GM12874 (cell line): ENCODE measurements around the gene EPHA6.

Experiments
- TF ChIP-seq, protein P1 (sequence below): IDR thresholded peaks from 2 replicates; pipeline ENCODE4 v1.5.1; 2011; ENCODE audit warnings: low read depth, mild to moderate bottlenecking, control low read depth, low read length, moderate library complexity; ENCODE audit not compliant: insufficient read depth

The EPHA6 gene

DNA sequence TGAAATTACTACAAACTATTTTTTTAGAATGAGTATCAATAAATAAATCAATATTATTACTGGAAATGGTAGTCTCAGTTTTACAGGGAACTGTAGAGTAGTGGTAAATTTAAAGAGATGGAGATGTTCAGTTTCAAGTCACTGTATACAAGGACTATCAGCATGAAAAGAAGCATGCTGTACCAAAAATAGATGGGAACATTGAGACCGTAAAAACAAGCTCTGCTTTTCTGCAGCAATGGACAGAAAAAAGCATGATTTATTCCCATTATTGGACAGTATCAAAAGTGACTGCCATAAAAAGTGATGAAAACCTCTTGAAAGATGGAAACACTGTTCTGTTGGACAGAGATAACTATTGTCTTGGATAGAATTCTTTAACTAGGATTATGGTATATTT, 187.2 kb downstream of the EPHA6 start:
- TF ChIP-seq, protein P1, sequence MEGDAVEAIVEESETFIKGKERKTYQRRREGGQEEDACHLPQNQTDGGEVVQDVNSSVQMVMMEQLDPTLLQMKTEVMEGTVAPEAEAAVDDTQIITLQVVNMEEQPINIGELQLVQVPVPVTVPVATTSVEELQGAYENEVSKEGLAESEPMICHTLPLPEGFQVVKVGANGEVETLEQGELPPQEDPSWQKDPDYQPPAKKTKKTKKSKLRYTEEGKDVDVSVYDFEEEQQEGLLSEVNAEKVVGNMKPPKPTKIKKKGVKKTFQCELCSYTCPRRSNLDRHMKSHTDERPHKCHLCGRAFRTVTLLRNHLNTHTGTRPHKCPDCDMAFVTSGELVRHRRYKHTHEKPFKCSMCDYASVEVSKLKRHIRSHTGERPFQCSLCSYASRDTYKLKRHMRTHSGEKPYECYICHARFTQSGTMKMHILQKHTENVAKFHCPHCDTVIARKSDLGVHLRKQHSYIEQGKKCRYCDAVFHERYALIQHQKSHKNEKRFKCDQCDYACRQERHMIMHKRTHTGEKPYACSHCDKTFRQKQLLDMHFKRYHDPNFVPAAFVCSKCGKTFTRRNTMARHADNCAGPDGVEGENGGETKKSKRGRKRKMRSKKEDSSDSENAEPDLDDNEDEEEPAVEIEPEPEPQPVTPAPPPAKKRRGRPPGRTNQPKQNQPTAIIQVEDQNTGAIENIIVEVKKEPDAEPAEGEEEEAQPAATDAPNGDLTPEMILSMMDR = no peak

DNA sequence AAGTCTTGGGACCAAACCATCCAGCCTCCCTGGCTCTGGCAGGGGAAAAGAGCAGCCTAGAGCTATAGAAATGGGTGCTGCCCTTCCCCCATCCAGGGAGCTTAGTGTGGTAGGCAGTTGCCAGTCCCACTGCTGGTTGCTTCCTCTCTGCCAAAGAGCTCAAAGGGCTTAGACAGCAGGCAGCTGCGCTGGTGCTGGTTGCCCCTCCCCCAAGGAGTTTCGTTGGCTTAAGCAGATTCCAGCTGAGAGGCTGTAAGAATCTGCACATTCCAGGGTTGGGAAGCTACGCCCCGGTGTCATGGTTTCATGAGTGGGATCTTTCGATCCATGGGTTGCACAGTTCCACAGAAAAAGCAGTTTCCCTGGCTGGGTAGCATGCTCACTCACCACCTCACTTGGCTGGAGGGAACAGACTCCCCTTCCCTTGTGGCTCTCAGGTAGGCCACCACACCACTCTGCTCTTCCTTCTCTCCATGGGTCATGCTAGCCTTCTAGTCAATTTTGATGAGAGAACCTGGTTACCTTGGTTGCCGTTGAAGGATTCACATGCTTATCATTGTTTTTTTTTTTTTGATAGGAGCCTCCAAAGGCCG, 195.1 kb downstream of the EPHA6 start:
- TF ChIP-seq, protein P1 = no peak

DNA sequence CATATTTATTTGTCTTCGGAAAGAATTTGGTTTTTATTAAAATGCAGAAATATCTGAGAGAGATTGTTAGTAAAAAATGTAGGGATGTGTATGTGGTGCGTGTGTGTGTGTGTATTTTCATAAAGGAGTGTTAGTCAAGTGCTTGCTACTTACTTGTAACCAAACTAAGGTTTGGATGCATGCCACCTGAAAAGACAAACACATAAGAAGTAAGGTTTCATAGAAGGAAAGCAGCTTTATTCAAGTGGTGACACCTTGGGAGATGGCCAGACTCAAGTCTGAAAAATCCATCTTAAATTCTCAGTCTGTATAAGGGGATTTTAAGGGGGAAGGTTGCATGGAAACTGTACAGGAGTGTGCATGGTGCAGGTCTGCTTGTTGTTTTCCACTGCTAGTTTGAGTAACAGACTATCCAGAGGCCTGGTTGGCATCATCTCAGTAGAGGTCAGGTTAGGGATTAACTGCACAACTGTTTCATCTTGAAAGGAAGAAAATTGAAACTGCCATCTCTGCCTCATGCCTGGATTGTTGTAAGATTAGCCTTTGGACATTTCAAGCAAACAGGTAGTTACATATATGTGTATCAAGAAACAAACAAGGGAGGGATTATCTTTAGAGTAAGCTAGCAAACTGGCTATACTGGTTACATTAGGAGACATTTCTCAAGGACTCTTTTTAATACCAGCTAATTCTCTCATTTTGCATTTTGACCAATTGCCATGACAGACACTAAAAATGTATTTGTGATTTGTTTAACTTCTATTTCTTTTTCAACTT, 196.7 kb downstream of the EPHA6 start:
- TF ChIP-seq, protein P1 = no peak

DNA sequence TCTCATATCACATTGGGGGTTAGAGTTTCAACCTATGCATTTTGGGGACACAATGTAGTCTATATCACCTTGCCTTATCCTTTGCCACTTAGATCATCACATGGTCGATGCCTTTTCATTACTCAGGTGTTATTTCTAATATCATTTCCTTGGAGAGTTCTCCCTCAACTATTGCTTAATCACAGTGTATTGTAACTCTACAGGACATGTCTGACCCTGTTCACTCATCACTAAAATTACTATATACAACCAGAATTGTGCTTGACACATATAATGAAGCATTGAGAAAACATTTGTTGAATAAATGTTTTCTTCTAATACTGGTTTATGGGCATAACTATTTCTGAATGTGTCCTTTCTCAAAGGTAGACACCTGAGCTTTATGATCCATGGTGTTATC, 207.4 kb downstream of the EPHA6 start:
- TF ChIP-seq, protein P1 = no peak

DNA sequence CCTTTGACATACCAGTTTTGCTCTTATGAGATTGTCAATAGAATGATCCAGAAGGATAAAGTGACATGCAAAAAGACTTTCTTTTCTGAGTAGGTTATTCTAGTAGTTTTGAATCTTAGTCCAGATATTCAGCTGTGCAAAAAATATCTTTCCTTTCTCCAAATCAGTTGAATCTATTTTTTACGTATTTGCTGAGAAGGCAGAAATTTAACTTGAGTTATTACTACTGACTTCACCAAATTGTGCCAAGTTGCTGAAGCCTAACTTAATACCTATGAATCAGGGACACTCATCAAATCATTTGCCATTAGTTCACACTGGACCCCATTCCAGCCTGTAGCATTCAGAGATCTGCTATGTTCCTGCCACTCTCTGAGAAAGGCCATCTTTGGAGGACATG, 215.6 kb downstream of the EPHA6 start:
- TF ChIP-seq, protein P1 = no peak

DNA sequence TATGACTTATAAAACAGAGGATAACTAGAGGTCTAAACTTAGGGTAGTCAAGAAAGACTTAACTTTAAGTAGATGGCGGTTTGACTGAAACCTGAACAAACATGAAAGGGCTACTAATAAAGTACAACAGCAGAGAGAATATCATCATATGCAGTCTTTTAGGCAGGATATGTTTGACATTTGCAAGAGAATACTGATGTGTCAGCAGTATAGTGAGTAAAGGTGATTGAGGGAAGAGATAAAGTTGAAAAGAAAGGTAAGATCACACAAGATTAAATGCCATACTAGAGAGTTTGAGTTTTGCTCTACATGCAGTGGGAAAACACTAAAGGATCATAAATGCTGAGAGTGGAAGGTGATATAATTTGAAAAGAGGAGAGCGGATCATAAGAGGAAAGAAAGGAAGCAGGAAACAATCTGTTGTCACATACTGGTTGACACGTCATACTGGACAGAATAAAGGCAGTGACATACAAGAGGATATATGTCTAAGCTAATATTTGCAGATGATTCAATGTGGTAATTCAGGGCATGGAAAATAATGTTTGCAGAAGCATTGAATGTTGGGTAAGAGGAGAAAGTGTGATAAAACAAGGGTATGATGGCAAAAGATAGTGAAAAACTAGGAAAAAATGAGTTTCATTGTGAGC, 223.0 kb downstream of the EPHA6 start:
- TF ChIP-seq, protein P1 = no peak

DNA sequence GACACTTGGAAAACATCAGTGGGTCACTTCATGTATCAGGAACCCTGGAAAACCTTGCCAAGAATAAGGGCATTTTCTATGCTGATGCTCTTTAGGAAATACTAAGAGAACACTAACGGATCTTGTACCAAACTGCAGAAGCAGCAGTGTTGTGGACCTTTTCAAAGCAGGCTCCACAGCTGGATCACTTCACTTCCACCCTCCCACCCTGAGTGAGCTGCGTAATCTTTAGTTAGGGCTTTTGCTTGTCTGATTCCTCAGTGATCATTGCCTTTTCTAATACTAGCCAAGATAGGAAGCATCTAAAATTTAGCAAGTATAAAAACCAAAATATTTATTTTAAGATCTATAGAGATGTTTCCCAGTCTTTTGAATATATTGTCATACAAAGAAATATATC, 229.0 kb downstream of the EPHA6 start:
- TF ChIP-seq, protein P1 = no peak
